ENCODE measurements around the gene NKD1.

The NKD1 gene

GRCh38 chr16:50614955-50615724 lies 66.9 kb downstream of the NKD1 start:
- no peak for DNase-seq

- DNase-seq: no peak
Measured at GRCh38 chr16:50615891-50616290, 67.7 kb downstream of the NKD1 start.

GRCh38 chr16:50616386-50616785 lies 68.2 kb downstream of the NKD1 start:
- DNase-seq: no peak

GRCh38 chr16:50616883-50617645 lies 68.9 kb downstream of the NKD1 start:
- DNase-seq: no peak

GRCh38 chr16:50617646-50618184 lies 69.5 kb downstream of the NKD1 start:
- no peak for DNase-seq

- DNase-seq: no peak
Measured at GRCh38 chr16:50618238-50618918, 70.2 kb downstream of the NKD1 start.

GRCh38 chr16:50619702-50620491 lies 71.7 kb downstream of the NKD1 start:
- no peak for DNase-seq

GRCh38 chr16:50620646-50621451 lies 72.7 kb downstream of the NKD1 start:
- DNase-seq: no peak

GRCh38 chr16:50621452-50621792 lies 73.2 kb downstream of the NKD1 start:
- DNase-seq: no peak

- no peak for DNase-seq
Measured at GRCh38 chr16:50622029-50622428, 73.8 kb downstream of the NKD1 start.

- DNase-seq: no peak
Measured at GRCh38 chr16:50622643-50623369, 74.6 kb downstream of the NKD1 start.

- no peak for DNase-seq
Measured at GRCh38 chr16:50624449-50624970, 76.3 kb downstream of the NKD1 start.

GRCh38 chr16:50625374-50625773 lies 77.2 kb downstream of the NKD1 start:
- DNase-seq: no peak

- no peak for DNase-seq
Measured at GRCh38 chr16:50626868-50627267, 78.7 kb downstream of the NKD1 start.

GRCh38 chr16:50627419-50627818 lies 79.2 kb downstream of the NKD1 start:
- peak; percentile 57 for DNase-seq

- no peak for DNase-seq
Measured at GRCh38 chr16:50628156-50628802, 80.1 kb downstream of the NKD1 start.

GRCh38 chr16:50629334-50629733 lies 81.1 kb downstream of the NKD1 start:
- no peak for DNase-seq

GRCh38 chr16:50630394-50631020 lies 82.3 kb downstream of the NKD1 start:
- no peak for DNase-seq

GRCh38 chr16:50631249-50631984 lies 83.2 kb downstream of the NKD1 start:
- DNase-seq: no peak

All from activated CD4-positive, alpha-beta T cell treated with anti-CD3 and anti-CD28 coated beads for 48 hours (primary cell).